Transverse colon (tissue), 4 donors: ENCODE results near the gene BOC.

ENCODE experiments used
- POLR2A ChIP-seq: fragments of 450-650 bp; IDR thresholded peaks from one replicate; pipeline ENCODE4 v1.6.1; 2016; ENCODE audit warnings: antibody characterized with exemption, mild to moderate bottlenecking, moderate library complexity
- POLR2AphosphoS5 ChIP-seq, 3 donors: sonication (generic); formaldehyde crosslinking; IDR thresholded peaks; one replicate each; pipeline ENCODE4 v1.6.1; 2016; ENCODE audit warnings: antibody characterized with exemption in 3 of 3
- TF ChIP-seq, protein P1 (sequence below), 5 experiments: fragments of 200-600 bp in 3 of 5; fragments of 450-650 bp in 2 of 5; sonication (generic) in 3 of 5; IDR thresholded peaks; 1 replicate in 2 of 5; 2 replicates in 3 of 5; pipeline ENCODE4 v1.5.1; 2016 to 2017; ENCODE audit warnings: antibody characterized with exemption in 5 of 5, inconsistent platforms in 3 of 5, mild to moderate bottlenecking in 2 of 5, moderate library complexity in 1 of 5

- TF ChIP-seq POLR2A (no peak), POLR2AphosphoS5 (IDR thresholded peaks at IDR 0.05) (no peak)
- TF ChIP-seq, protein P1, sequence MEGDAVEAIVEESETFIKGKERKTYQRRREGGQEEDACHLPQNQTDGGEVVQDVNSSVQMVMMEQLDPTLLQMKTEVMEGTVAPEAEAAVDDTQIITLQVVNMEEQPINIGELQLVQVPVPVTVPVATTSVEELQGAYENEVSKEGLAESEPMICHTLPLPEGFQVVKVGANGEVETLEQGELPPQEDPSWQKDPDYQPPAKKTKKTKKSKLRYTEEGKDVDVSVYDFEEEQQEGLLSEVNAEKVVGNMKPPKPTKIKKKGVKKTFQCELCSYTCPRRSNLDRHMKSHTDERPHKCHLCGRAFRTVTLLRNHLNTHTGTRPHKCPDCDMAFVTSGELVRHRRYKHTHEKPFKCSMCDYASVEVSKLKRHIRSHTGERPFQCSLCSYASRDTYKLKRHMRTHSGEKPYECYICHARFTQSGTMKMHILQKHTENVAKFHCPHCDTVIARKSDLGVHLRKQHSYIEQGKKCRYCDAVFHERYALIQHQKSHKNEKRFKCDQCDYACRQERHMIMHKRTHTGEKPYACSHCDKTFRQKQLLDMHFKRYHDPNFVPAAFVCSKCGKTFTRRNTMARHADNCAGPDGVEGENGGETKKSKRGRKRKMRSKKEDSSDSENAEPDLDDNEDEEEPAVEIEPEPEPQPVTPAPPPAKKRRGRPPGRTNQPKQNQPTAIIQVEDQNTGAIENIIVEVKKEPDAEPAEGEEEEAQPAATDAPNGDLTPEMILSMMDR (IDR thresholded peaks at IDR 0.05): no peak
Observed at GRCh38 chr3:113225286-113225685, 13.9 kb downstream of the BOC start.
